ENCODE results near the gene PTGER1.
A peak's percentile ranks its signal among the peaks of the same experiment; 100 is the strongest.

DNA sequence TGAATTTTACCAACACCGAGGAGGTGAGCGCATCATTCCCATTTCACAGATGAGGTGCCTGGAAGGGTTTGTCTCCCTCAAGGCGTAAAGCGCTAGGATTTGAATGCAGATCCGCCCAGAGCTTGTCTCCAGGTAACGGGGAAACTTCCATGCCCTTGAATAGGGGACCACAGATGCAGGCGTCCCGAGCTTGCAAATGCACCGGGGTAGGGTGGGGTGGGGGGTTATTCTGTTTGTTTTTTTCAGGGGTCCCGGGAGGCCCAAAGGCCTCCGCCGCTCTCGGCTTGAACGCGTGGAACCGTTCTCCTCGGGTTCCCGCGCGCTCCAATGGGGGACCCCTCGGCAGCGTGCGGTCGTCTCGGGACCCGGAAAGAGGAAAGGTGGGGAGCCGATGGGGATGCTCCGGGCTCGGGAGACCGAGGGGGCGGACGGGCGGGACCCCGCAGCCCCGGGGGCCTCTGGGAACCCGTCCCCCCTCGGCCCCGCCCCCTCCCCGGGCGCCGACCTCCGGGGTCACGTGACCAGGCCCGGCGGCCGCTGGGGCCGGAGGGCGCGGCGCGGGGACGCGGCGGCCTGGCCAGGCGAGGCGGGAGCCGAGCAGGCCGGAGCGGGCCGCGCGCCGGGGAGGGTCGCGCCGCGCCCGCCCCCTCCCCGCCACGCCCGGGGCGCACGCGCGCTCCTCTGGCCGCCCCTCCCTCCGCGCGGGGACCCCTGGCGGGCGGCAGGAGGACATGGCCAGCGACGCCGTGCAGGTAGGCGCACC is 42.2 kb downstream of the PTGER1 start, which contains the start of gene PKN1:
- TF ChIP-seq, protein P1, sequence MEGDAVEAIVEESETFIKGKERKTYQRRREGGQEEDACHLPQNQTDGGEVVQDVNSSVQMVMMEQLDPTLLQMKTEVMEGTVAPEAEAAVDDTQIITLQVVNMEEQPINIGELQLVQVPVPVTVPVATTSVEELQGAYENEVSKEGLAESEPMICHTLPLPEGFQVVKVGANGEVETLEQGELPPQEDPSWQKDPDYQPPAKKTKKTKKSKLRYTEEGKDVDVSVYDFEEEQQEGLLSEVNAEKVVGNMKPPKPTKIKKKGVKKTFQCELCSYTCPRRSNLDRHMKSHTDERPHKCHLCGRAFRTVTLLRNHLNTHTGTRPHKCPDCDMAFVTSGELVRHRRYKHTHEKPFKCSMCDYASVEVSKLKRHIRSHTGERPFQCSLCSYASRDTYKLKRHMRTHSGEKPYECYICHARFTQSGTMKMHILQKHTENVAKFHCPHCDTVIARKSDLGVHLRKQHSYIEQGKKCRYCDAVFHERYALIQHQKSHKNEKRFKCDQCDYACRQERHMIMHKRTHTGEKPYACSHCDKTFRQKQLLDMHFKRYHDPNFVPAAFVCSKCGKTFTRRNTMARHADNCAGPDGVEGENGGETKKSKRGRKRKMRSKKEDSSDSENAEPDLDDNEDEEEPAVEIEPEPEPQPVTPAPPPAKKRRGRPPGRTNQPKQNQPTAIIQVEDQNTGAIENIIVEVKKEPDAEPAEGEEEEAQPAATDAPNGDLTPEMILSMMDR (IDR thresholded peaks at IDR 0.05): no peak; the same call in 1 of the 2 replicates
- peak; percentile 34; the same call in 1 of the 2 replicates for TF ChIP-seq POLR2AphosphoS5 (IDR thresholded peaks at IDR 0.05; ENCODE audit: low read depth, low read length)
- TF ChIP-seq REST (IDR thresholded peaks at IDR 0.05; ENCODE audit: insufficient read depth in 1 of 2, low read depth in 2 of 2, low read length in 1 of 2): no peak
- no peak for TF ChIP-seq SIN3A (IDR thresholded peaks at IDR 0.05; ENCODE audit: borderline replicate concordance, insufficient read depth, low read depth, low read length)
- no peak for TF ChIP-seq TCF7L2 (IDR thresholded peaks at IDR 0.05; ENCODE audit: low read depth, low read length)
